BJ (cell line): Measurements from ENCODE around the gene UBE2E1. TPM values are rescaled to one million over a fixed set of nuclear protein-coding genes. Genes with fewer than 3 reads are reported as not detected.
"Not testable (repeated sequence)": the region's sequence is repeated elsewhere in the genome, so short reads cannot be mapped to it uniquely, and the experiment has no call there.

ENCODE experiments used
- CTCF ChIA-PET: fragments of 350-600 bp; formaldehyde crosslinking; extraction: SDS; loops from one replicate; lab custom pipeline; 2021; ENCODE audit warnings: antibody characterized with exemption, inconsistent platforms; lab: Yijun Ruan, JAX
- POLR2A ChIA-PET: fragments of 300-600 bp; sonication (Branson Sonifier 250); formaldehyde crosslinking; extraction: SDS; loops from one replicate; lab custom pipeline; 2021; ENCODE audit warnings: antibody characterized with exemption; lab: Charles Lee
- DNase-seq: peaks from one replicate; pipeline ENCODE4 v3.0.0-alpha.2; 2011; ENCODE audit warnings: low read depth
- H3K27me3 ChIP-seq: 2 replicates; pipeline ENCODE4 v1.6.0; 2011; ENCODE audit warnings: low read length; ENCODE audit not compliant: control insufficient read depth, insufficient read depth
- H3K36me3 ChIP-seq: 2 replicates; pipeline ENCODE4 v1.5.1; 2011; ENCODE audit warnings: low read length; ENCODE audit not compliant: control insufficient read depth, insufficient read depth
- H3K4me3 ChIP-seq: 2 replicates; pipeline ENCODE4 v1.5.1; 2011; ENCODE audit warnings: low read depth, mild to moderate bottlenecking, control low read depth, low read length
- polyA plus RNA-seq: library from polyadenylated mRNA; depleted of rRNA; stranded (reverse); fragments of >200 nt; gene quantifications from 2 replicates; pipeline ENCODE4 v1.2.3, GENCODE V29; 2011
- TF ChIP-seq, protein P1 (sequence below): IDR thresholded peaks from 2 replicates; pipeline ENCODE4 v1.5.1; 2011; ENCODE audit warnings: low read depth, mild to moderate bottlenecking, control low read depth, inconsistent platforms, low read length, moderate library complexity; ENCODE audit not compliant: insufficient read depth

UBE2E1 gene
- polyA plus RNA-seq, 1 experiment: 70.0 TPM

DNA sequence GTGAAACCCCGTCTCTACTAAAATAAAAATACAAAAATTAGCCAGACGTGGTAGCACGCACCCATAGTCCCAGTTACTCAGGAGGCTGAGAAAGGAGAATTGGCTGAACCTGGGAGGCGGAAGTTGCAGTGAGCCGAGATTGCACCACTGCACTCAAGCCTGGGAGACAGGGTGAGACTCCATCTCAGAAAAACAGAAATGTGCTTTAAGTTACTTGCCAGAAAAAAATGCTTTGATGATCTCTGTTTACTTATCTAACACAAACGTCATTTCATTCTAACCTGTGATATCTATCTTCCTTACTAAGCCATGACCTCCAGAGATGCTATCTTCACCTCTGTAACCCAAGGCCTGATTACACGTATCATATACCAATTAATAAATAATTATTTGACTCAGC is 103.6 kb downstream of the UBE2E1 start:
- ChIA-PET CTCF (no interaction called here), POLR2A (interaction anchor here (0.6 kb wide), 1 partner anchor 585 kb away, joined by 3 read pairs; no protein-coding TSS in a partner anchor)
- TF ChIP-seq, protein P1, sequence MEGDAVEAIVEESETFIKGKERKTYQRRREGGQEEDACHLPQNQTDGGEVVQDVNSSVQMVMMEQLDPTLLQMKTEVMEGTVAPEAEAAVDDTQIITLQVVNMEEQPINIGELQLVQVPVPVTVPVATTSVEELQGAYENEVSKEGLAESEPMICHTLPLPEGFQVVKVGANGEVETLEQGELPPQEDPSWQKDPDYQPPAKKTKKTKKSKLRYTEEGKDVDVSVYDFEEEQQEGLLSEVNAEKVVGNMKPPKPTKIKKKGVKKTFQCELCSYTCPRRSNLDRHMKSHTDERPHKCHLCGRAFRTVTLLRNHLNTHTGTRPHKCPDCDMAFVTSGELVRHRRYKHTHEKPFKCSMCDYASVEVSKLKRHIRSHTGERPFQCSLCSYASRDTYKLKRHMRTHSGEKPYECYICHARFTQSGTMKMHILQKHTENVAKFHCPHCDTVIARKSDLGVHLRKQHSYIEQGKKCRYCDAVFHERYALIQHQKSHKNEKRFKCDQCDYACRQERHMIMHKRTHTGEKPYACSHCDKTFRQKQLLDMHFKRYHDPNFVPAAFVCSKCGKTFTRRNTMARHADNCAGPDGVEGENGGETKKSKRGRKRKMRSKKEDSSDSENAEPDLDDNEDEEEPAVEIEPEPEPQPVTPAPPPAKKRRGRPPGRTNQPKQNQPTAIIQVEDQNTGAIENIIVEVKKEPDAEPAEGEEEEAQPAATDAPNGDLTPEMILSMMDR: no peak

DNA sequence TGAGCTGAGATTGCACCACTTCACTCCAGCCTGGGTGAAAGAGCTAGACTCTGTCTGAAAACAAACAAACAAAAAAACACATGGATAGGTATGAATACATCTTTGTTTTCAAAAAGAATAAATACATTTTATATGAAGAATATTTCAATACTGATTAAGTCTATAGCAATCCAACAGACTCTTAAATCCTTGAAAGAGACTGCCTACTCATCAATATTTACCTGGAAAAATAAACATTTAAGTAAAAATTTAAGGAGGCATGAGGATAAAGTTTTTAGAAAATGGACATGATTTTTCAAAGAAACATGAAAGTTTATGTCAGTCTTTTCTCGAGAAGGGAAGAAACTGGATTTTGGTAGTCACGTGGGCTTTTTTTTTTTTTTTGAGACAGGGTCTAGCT is 105.6 kb downstream of the UBE2E1 start:
- TF ChIP-seq, protein P1: no peak
- peaks cover 4% of the 10 kb centered on the region for H3K36me3 ChIP-seq
- POLR2A ChIA-PET: no interaction called here
- H3K27me3 ChIP-seq: no peaks in the 10 kb centered on the region
- CTCF ChIA-PET: no interaction called here
- no peak overlapping the region for H3K4me3 ChIP-seq
- DNase-seq: no peak

More for the DNA sequence above, 103.6 kb downstream of the UBE2E1 start:
- DNase-seq: no peak
- peaks cover 4% of the 10 kb centered on the region for H3K36me3 ChIP-seq
- H3K27me3 ChIP-seq: no peaks in the 10 kb centered on the region
- no peak overlapping the region for H3K4me3 ChIP-seq

DNA sequence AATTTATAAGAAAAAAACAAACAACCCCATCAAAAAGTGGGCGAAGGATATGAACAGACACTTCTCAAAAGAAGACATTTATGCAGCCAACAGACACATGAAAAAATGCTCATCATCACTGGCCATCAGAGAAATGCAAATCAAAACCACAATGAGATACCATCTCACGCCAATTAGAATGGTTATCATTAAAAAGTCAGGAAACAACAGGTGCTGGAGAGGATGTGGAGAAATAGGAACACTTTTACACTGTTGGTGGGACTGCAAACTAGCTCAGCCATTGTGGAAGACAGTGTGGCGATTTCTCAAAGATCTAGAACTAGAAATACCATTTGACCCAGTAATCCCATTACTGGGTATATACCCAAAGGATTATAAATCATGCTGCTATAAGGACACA is 106.6 kb downstream of the UBE2E1 start:
- POLR2A ChIA-PET, DNase-seq, H3K4me3 ChIP-seq, CTCF ChIA-PET, H3K36me3 ChIP-seq, H3K27me3 ChIP-seq: not testable (repeated sequence)

DNA sequence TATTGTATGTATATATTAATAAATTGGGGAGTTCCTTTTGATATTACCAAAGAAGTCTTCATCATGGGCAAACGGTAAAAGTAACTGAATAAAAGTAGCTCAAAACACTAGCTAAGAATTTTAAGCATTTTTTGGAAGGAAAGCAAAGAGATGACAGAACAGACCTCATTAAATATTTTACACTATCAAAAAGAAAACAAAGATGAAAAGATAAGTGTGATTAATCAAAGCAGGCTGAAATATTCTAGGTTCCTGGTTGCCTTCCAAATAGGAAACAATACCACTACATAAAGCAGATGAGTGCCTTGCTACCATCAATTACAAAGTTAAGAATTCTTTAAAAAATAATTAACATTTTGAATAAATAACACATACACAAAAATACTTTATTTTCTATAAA is 107.4 kb downstream of the UBE2E1 start:
- Histone ChIP-seq H3K27me3 (no peaks in the 10 kb centered on the region), H3K4me3 (no peak overlapping the region), H3K36me3 (peaks cover 5% of the 10 kb centered on the region)
- CTCF ChIA-PET: no interaction called here
- POLR2A ChIA-PET: no interaction called here
- TF ChIP-seq, protein P1: no peak
- DNase-seq: no peak

DNA sequence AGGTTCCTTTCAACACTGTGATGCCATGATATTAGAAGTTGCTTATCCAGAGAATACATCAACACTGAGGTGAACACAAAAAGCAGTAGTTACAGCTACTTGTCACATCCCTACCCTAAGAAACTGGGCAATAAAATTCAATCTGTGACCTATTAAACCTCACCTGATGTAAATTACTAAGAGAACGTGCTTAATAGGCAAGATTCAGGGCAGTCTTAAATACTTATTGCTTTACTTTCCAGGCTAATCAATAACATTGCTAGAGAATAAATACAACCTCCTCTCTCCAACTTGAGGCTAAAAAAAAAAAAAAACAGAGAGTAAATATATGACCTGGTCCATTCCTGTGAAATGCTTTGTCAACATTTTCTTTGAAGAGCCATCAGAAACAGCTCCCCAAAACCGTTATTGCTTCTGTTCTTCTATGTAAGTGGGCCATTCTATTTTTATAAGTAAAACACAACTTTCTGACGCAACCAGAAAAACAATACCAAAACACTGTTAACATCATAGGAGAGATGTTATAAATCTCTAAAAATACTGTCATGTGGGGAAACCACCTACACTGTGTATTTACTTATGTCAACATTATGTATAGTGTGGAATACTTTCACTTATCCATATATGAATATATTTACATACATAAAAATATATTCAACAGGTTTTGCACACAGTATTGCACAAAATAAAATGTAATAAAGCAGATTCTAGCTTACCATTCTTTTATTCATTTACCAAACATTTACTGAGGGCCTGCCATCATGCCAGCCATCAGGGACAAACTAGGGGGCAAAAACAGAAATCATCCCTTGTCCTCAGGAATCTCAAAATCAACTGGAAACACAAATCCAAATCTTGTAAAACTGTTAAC is 108.4 kb downstream of the UBE2E1 start:
- no peak overlapping the region for H3K4me3 ChIP-seq
- H3K27me3 ChIP-seq: no peaks in the 10 kb centered on the region
- TF ChIP-seq, protein P1: no peak
- H3K36me3 ChIP-seq: peaks cover 7% of the 10 kb centered on the region
- ChIA-PET CTCF (no interaction called here), POLR2A (no interaction called here)
- DNase-seq: no peak
